ENCODE measurements around the gene CCDC34.

DNA sequence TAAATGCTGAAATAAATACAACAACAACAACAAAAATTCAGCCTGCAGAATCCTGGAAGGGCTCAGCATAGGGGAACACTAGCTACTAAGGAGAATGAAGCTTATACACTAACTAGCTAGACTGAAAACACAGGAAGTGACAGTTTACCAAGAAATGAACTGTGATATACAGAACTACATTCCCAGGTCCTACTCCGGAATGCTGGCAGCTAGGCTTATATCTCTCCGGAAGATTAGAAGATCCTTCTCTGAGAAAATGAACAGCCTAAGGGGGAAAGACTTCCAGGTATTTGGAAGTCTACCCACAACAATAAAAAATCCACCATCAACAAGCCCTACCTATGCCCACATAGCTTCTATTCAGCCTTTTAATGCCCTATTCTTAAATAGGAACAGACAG is 31.0 kb downstream of the CCDC34 start:
- TF ChIP-seq CTCF (IDR thresholded peaks at IDR 0.05; ENCODE audit: poor library complexity, severe bottlenecking) (no peak), POLR2AphosphoS5 (IDR thresholded peaks at IDR 0.05) (no peak), TAF1 (IDR thresholded peaks at IDR 0.05; ENCODE audit: low read depth) (no peak), EZH2 (IDR thresholded peaks at IDR 0.05; ENCODE audit: borderline replicate concordance, insufficient read depth, low read length, poor library complexity, severe bottlenecking) (no peak), SMC3 (conservative IDR thresholded peaks at IDR 0.05; ENCODE audit: poor library complexity) (no peak), RAD21 (conservative IDR thresholded peaks at IDR 0.05) (no peak), EP300 (conservative IDR thresholded peaks at IDR 0.05; ENCODE audit: poor library complexity, severe bottlenecking) (no peak)
- TF ChIP-seq, protein P1, sequence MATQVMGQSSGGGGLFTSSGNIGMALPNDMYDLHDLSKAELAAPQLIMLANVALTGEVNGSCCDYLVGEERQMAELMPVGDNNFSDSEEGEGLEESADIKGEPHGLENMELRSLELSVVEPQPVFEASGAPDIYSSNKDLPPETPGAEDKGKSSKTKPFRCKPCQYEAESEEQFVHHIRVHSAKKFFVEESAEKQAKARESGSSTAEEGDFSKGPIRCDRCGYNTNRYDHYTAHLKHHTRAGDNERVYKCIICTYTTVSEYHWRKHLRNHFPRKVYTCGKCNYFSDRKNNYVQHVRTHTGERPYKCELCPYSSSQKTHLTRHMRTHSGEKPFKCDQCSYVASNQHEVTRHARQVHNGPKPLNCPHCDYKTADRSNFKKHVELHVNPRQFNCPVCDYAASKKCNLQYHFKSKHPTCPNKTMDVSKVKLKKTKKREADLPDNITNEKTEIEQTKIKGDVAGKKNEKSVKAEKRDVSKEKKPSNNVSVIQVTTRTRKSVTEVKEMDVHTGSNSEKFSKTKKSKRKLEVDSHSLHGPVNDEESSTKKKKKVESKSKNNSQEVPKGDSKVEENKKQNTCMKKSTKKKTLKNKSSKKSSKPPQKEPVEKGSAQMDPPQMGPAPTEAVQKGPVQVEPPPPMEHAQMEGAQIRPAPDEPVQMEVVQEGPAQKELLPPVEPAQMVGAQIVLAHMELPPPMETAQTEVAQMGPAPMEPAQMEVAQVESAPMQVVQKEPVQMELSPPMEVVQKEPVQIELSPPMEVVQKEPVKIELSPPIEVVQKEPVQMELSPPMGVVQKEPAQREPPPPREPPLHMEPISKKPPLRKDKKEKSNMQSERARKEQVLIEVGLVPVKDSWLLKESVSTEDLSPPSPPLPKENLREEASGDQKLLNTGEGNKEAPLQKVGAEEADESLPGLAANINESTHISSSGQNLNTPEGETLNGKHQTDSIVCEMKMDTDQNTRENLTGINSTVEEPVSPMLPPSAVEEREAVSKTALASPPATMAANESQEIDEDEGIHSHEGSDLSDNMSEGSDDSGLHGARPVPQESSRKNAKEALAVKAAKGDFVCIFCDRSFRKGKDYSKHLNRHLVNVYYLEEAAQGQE (IDR thresholded peaks at IDR 0.05; ENCODE audit: borderline replicate concordance) = no peak

Data from neural cell (in vitro differentiated cells).